ENCODE data around the gene DHODH. TPM values are rescaled to one million over a fixed set of nuclear protein-coding genes. Genes with fewer than 3 reads are reported as not detected.

Gene DHODH
- total and polyA plus RNA-seq, 10 of the 15 experiments (the other 5 are each of a cell fraction or from before 2014, with no cell fraction given) = 3.4 to 23.3 (median 13.2) TPM

- intact Hi-C loops (cut with micrococcal nuclease; ENCODE audit: unreplicated experiment) = loop anchor here (10.0 kb wide), 2 partner anchors 278 to 318 kb away; no protein-coding TSS in a partner anchor
- Histone ChIP-seq H3K4me1 (ENCODE audit: control insufficient read depth, insufficient read depth, low read length) (peaks cover 5% of the 10 kb centered on the region), H3K9me3 (replicated peaks; ENCODE audit: control insufficient read depth, insufficient read depth, low read length) (no peaks in the 10 kb centered on the region), H3K27ac (ENCODE audit: control insufficient read depth, insufficient read depth) (no peak overlapping the region), H3K4me3 (no peak overlapping the region), H3K9ac (ENCODE audit: control insufficient read depth, insufficient read depth, low read length) (no peak overlapping the region), H4K20me1 (ENCODE audit: control insufficient read depth, insufficient read depth) (no peaks in the 10 kb centered on the region), H2AFZ (ENCODE audit: control insufficient read depth, low read depth, low read length) (no peak overlapping the region), H3K27me3 (replicated peaks in 1 of 2; ENCODE audit: control insufficient read depth in 2 of 2, insufficient read depth in 2 of 2, low read length in 1 of 2) (no peaks in the 10 kb centered on the region; a peak in 1 of 4 replicates), H3K4me2 (ENCODE audit: control insufficient read depth, insufficient read depth) (no peak overlapping the region), H3K36me3 (ENCODE audit: control insufficient read depth in 2 of 2, insufficient read depth in 2 of 2, low read length in 1 of 2) (no peaks in the 10 kb centered on the region), H3K79me2 (ENCODE audit: control insufficient read depth, insufficient read depth, low read length) (no peaks in the 10 kb centered on the region)
- ChIA-PET RAD21 (ENCODE audit: unreplicated experiment) (interaction anchor here (0.8 to 1.0 kb wide), 2 partner anchors 63 to 79 kb away, joined by 3 read pairs; partner anchors contain the start of gene ZNF821), SMC1A (ENCODE audit: uncharacterized antibody, unreplicated experiment) (interaction anchor here (1.0 to 5.1 kb wide), 3 partner anchors 8 to 353 kb away, joined by 3 to 31 read pairs (median 10); no protein-coding TSS in a partner anchor), CTCF (interaction anchor here (0.6 to 2.7 kb wide), 5 partner anchors 34 to 398 kb away, joined by 3 to 19 read pairs (median 5); no protein-coding TSS in a partner anchor), POLR2A (interaction anchor here (0.6 kb wide), 1 partner anchor 71 kb away, joined by 3 read pairs; no protein-coding TSS in a partner anchor)
- BruUV-seq (replicated peaks) = no TSS peak
- TF ChIP-seq SPI1 (IDR thresholded peaks at IDR 0.05; ENCODE audit: borderline replicate concordance, insufficient read depth, low read depth, low read length) = peak; percentile 26; the same call in 1 of the 2 replicates
- no peak for TF ChIP-seq USF2 (IDR thresholded peaks at IDR 0.05; ENCODE audit: borderline replicate concordance, low read depth, low read length)
- FAIRE-seq (no peak), ATAC-seq (peak; percentile 21; the same call in 1 of the 3 replicates), DNase-seq (ENCODE audit: low read depth, low spot score) (no peak)
- in situ Hi-C loops (cut with MboI) = no loop called here
- 32% methylated on average over 9 of the region's 9 CpGs for WGBS (ENCODE audit: insufficient coverage, insufficient replicate concordance, low lambda C conversion rate, missing lambda C conversion rate)
Observed at GRCh38 chr16:71963125-71963875, 45.2 kb upstream of the DHODH start.

GRCh38 chr16:71965223-71965622, 43.3 kb upstream of the DHODH start:
- Histone ChIP-seq H3K9ac (ENCODE audit: control insufficient read depth, insufficient read depth, low read length) (no peak overlapping the region), H3K4me3 (no peak overlapping the region), H3K36me3 (ENCODE audit: control insufficient read depth in 2 of 2, insufficient read depth in 2 of 2, low read length in 1 of 2) (no peaks in the 10 kb centered on the region), H2AFZ (ENCODE audit: control insufficient read depth, low read depth, low read length) (no peak overlapping the region), H3K4me1 (ENCODE audit: control insufficient read depth, insufficient read depth, low read length) (no peaks in the 10 kb centered on the region), H3K79me2 (ENCODE audit: control insufficient read depth, insufficient read depth, low read length) (no peaks in the 10 kb centered on the region), H3K9me3 (replicated peaks; ENCODE audit: control insufficient read depth, insufficient read depth, low read length) (no peaks in the 10 kb centered on the region), H4K20me1 (ENCODE audit: control insufficient read depth, insufficient read depth) (no peaks in the 10 kb centered on the region), H3K27me3 (replicated peaks in 1 of 2; ENCODE audit: control insufficient read depth in 2 of 2, insufficient read depth in 2 of 2, low read length in 1 of 2) (no peaks in the 10 kb centered on the region), H3K27ac (ENCODE audit: control insufficient read depth, insufficient read depth) (no peak overlapping the region), H3K4me2 (ENCODE audit: control insufficient read depth, insufficient read depth) (no peak overlapping the region)
- DNase-seq (ENCODE audit: low read depth, low spot score) (no peak), ATAC-seq (no peak), FAIRE-seq (no peak)
- BruUV-seq (replicated peaks) = no TSS peak
- 73% methylated on average over 4 of the region's 4 CpGs for WGBS (ENCODE audit: insufficient coverage, insufficient replicate concordance, low lambda C conversion rate, missing lambda C conversion rate)
- SMC1A ChIA-PET (ENCODE audit: uncharacterized antibody, unreplicated experiment) = interaction anchor here (0.6 kb wide), 1 partner anchor 116 kb away, joined by 3 read pairs; no protein-coding TSS in a partner anchor
- CTCF ChIA-PET = interaction anchor here (0.6 to 3.3 kb wide), 4 partner anchors 9 to 465 kb away, joined by 3 to 15 read pairs (median 3); no protein-coding TSS in a partner anchor
- intact Hi-C loops (cut with micrococcal nuclease; ENCODE audit: unreplicated experiment) (loop anchor here (10.0 kb wide), 2 partner anchors 280 to 320 kb away; no protein-coding TSS in a partner anchor), in situ Hi-C loops (cut with MboI) (no loop called here)
- POLR2A ChIA-PET = no interaction called here
- RAD21 ChIA-PET (ENCODE audit: unreplicated experiment) = no interaction called here
- no peak for TF ChIP-seq CBX5 (IDR thresholded peaks at IDR 0.05; ENCODE audit: low read depth)
- TF ChIP-seq DPF2 (IDR thresholded peaks at IDR 0.05) = no peak
- TF ChIP-seq E2F4 (IDR thresholded peaks at IDR 0.05; ENCODE audit: low read depth, low read length) = no peak
- no peak for TF ChIP-seq SIN3A (IDR thresholded peaks at IDR 0.05; ENCODE audit: low read depth, low read length)
- no peak for TF ChIP-seq RBBP5 (conservative IDR thresholded peaks at IDR 0.05)
- TF ChIP-seq SUZ12 (IDR thresholded peaks at IDR 0.05; ENCODE audit: unreplicated experiment) = no peak
- no peak for TF ChIP-seq RB1 (IDR thresholded peaks at IDR 0.05; ENCODE audit: borderline replicate concordance)
- no peak for TF ChIP-seq ZNF622 (IDR thresholded peaks at IDR 0.05)
- no peak for TF ChIP-seq ZNF217 (IDR thresholded peaks at IDR 0.05)
- no peak for TF ChIP-seq GABPA (IDR thresholded peaks at IDR 0.05; ENCODE audit: low read depth)
- TF ChIP-seq KLF5 (IDR thresholded peaks at IDR 0.05; ENCODE audit: partially characterized antibody) = no peak
- TF ChIP-seq ZBED1 (IDR thresholded peaks at IDR 0.05; ENCODE audit: borderline replicate concordance) = no peak
- no peak for TF ChIP-seq RELA (IDR thresholded peaks at IDR 0.05; ENCODE audit: borderline replicate concordance, partially characterized antibody)
- no peak for TF ChIP-seq TARDBP (IDR thresholded peaks at IDR 0.05; ENCODE audit: borderline replicate concordance)

All from GM12878 (cell line).